ENCODE data around the gene TMEM80.
"Not testable (repeated sequence)": the region's sequence is repeated elsewhere in the genome, so short reads cannot be mapped to it uniquely, and the experiment has no call there.

The TMEM80 gene

GRCh38 chr11:723120-723883 is 27.7 kb downstream of the TMEM80 start:
- peak; percentile 33 for DNase-seq

GRCh38 chr11:724049-724777 is 28.6 kb downstream of the TMEM80 start:
- no peak for DNase-seq

GRCh38 chr11:724778-725386 is 29.3 kb downstream of the TMEM80 start:
- DNase-seq, result no peak

GRCh38 chr11:725624-726202 is 30.1 kb downstream of the TMEM80 start:
- no peak for DNase-seq

GRCh38 chr11:726278-727220 is 30.9 kb downstream of the TMEM80 start:
- DNase-seq, result no peak

GRCh38 chr11:727281-727701 is 31.7 kb downstream of the TMEM80 start:
- no peak for DNase-seq

- DNase-seq, result peak; percentile 34
Measured at GRCh38 chr11:727859-728748, 32.5 kb downstream of the TMEM80 start.

GRCh38 chr11:728901-729491 is 33.4 kb downstream of the TMEM80 start:
- no peak for DNase-seq

- no peak for DNase-seq
Measured at GRCh38 chr11:729492-730074, 34.0 kb downstream of the TMEM80 start.

GRCh38 chr11:733072-733471 is 37.5 kb downstream of the TMEM80 start:
- no peak for DNase-seq

GRCh38 chr11:734541-734940 is 38.9 kb downstream of the TMEM80 start:
- not testable (repeated sequence) for DNase-seq

GRCh38 chr11:737366-737765 is 41.8 kb downstream of the TMEM80 start:
- no peak for DNase-seq

GRCh38 chr11:737899-738298 is 42.3 kb downstream of the TMEM80 start:
- DNase-seq, result not testable (repeated sequence)

GRCh38 chr11:742156-742546 is 46.5 kb downstream of the TMEM80 start:
- no peak for DNase-seq

GRCh38 chr11:742571-743201 is 47.1 kb downstream of the TMEM80 start:
- no peak for DNase-seq

- DNase-seq, result no peak
Measured at GRCh38 chr11:745428-745827, 49.8 kb downstream of the TMEM80 start.

- no peak for DNase-seq
Measured at GRCh38 chr11:746289-747157, 50.9 kb downstream of the TMEM80 start.

GRCh38 chr11:747158-748006 is 51.8 kb downstream of the TMEM80 start, which contains the start of gene TALDO1:
Gene TALDO1, plus strand, starts transcription at chr11:747464. Its CDS starts 18 bp downstream, at chr11:747482.
- DNase-seq, result peak; percentile 45
